GM19035 (cell line): Measurements from ENCODE around the gene SRR.

ENCODE experiments used
- ATAC-seq: cut with Tn5 transposase; IDR thresholded peaks from one replicate; pipeline ENCODE4 v1.9.1; 2021; ENCODE audit not compliant: unreplicated experiment

SRR gene

DNA sequence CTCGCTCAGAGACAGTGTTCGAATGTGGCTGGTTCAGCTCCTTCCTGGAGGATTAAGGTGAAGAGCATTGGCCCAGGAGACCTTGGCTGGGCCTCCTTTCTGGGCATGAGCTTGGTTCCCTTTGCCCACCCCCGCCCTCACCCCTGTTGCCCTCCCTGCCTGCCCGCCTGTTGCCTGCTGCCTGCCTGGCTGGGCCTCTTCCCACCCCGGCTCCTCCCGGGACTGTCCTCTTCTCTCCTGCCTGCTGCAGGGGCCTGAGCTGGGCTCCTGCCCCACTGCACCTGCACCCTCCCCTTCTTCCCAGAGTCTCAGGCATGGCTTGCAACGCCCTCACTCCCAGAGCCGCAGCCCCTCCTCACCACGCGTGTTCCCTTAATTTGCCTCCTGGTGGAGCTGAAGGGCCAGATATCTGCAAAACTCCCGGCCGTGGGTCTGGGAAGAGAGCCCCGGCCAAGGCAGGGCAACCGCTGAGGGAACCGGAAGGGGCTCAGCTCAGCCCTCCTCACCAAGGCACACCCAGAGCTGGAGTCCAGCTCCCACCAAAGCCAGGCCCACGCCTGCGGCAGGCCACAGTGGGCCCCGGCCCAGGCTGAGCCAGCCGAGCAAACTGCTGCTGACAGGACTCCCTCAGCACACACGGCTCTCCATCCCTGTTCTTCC lies 65.9 kb downstream of the SRR start:
- ATAC-seq, result no peak

DNA sequence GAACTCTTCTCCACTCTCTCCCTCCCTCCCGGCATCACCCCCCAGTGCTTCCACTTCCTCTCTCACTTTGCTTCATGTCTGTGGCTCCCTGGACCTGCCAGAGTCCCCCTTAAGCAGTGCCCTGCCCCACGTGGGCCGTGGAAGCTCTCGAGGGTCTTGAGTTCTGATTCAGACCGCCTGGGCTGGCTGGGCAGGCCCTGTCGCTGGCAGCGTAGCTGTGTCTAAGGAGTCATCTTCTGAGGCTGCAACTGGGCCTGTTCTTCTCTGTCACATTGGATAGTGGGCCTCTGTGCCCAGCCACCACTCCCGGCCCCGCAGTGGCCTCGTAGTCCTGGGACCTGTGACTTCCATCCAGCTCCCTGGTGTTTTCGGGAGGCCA lies 66.5 kb downstream of the SRR start:
- no peak for ATAC-seq

DNA sequence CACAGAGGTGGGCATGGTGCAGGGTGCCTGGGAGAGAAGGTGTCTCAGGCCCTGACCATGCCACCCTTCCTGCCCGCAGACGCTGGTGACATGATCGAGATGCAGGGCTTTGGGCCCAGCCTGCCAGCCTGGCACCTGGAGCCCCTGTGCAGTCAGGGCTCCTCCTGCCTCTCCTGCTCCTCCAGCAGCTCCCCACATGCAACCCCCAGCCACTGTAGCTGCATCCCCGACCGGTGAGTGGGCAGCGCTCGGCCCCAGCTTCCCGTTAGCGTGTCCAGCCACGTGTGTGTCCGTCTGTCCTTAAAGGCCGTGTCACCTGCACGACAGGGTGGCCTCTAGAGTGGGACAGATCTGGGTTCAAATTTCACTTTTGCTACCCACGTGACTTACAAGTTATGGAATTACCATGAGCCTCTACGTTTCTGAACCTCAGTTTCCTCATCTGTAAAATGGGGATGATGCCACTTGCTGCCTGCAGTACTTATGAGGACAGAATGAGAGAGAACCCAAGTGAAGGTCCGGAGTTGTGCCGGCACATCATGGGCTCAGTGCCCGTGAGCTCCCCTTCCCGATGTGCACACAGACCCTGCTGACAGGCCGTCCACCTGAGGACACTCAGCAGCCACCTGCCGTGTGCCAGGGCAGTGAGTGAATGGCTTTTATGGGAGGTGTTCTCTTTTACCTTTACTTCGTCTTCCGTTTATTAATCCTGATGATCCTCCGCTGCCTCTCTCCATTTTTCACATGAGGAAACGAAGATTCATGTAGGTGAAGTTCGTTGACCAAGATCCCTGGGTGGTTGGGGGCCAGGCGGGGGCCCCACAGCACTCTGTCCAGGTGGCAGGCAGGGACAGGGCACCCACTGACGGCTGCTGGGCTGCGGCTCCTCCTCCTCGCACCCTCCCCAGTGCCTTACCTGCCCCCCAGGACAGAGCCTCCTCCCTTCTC lies 67.7 kb downstream of the SRR start:
- no peak for ATAC-seq

DNA sequence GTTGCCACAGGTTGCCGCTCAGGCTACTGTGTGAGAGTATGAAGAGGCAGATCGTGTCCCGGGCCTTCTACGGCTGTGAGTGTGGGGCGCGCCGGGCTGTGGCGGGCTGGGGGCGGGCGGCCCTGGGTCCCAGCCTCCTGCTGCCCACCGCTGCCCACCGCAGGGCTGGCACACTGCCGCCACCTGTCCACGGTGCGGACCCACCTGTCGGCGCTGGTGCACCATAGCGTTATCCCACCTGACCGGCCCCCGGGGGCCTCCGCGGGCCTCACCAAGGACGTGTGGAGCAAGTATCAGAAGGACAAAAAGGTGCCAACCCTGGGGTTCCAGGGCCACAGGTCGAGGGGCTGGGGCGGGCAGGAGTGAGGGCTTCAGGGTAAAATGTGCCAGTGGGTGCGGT lies 68.4 kb downstream of the SRR start:
- no peak for ATAC-seq

DNA sequence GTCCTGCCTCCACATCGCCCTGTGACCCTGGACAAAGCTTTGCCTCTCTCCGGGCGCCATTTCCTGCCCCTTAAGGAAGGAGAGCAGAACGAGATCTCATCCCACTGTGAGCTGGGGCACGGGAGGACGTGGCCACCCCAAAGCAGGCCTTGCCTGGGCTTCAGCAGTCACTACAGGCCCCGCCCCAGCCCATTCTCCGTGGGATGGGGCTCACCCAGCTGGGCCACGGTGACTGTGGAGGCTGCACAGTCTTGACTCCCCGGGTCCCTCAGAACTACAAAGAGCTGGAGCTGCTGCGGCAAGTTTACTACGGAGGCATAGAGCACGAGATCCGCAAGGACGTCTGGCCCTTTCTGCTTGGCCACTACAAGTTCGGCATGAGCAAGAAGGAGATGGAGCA lies 68.9 kb downstream of the SRR start:
- no peak for ATAC-seq

DNA sequence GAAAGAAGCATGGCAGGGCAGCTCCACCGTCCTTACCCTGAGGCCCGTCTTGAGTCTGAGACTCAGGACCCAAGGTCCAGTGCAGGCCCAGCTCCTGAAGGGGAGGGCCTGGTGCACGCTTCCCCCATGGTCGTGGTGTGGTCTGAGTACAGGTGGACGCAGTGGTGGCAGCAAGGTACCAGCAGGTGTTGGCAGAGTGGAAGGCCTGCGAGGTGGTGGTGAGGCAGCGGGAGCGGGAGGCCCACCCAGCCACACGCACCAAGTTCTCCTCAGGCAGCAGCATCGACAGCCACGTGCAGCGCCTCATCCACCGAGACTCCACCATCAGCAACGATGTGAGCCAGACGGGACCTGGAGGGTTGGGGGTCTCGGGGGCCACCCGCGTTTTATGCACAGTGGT lies 69.4 kb downstream of the SRR start:
- ATAC-seq, result no peak
